Endothelial cell (in vitro differentiated cells): Measurements from ENCODE around the gene MT1HL1. TPM values are rescaled to one million over a fixed set of nuclear protein-coding genes. Genes with fewer than 3 reads are reported as not detected.

ENCODE experiments used
- DNase-seq: peaks from one replicate; pipeline ENCODE4 v3.0.0; 2021; ENCODE audit warnings: low spot score
- H3K27ac Mint-ChIP-seq: one replicate; pipeline ENCODE4 v1.8.0; 2021; ENCODE audit warnings: mixed read lengths, inconsistent platforms; ENCODE audit not compliant: unreplicated experiment
- H3K27me3 Mint-ChIP-seq: one replicate; pipeline ENCODE4 v1.8.0; 2021; ENCODE audit warnings: mild to moderate bottlenecking, moderate library complexity, mixed read lengths, inconsistent platforms; ENCODE audit not compliant: unreplicated experiment
- H3K36me3 Mint-ChIP-seq: one replicate; pipeline ENCODE4 v1.8.0; 2021; ENCODE audit warnings: mild to moderate bottlenecking, low read depth, mixed read lengths, inconsistent platforms; ENCODE audit not compliant: unreplicated experiment
- H3K4me1 Mint-ChIP-seq: one replicate; pipeline ENCODE4 v1.8.0; 2021; ENCODE audit warnings: mild to moderate bottlenecking, mixed read lengths, inconsistent platforms; ENCODE audit not compliant: unreplicated experiment
- H3K4me3 Mint-ChIP-seq: one replicate; pipeline ENCODE4 v1.8.0; 2021; ENCODE audit warnings: mild to moderate bottlenecking, mixed read lengths, inconsistent platforms; ENCODE audit not compliant: unreplicated experiment
- H3K9me3 Mint-ChIP-seq: one replicate; pipeline ENCODE4 v1.8.0; 2021; ENCODE audit warnings: mixed read lengths, inconsistent platforms; ENCODE audit not compliant: unreplicated experiment
- total RNA-seq: library from RNA; stranded (reverse); fragmentation: NEBNext Ultra II Directional; extraction: Animal tissue kit (Norgen Biotek cat#: 25700); gene quantifications from one replicate; pipeline ENCODE4 v1.2.1, GENCODE V29; 2021; ENCODE audit not compliant: unreplicated experiment
- TF ChIP-seq, protein P1 (sequence below): fragments of 200-600 bp; sonication (generic); IDR thresholded peaks from one replicate; pipeline ENCODE4 v1.5.0; 2021; ENCODE audit warnings: antibody characterized with exemption; ENCODE audit not compliant: unreplicated experiment

The MT1HL1 gene
- total RNA-seq, 1 donor from 2014 or later = not detected

DNA sequence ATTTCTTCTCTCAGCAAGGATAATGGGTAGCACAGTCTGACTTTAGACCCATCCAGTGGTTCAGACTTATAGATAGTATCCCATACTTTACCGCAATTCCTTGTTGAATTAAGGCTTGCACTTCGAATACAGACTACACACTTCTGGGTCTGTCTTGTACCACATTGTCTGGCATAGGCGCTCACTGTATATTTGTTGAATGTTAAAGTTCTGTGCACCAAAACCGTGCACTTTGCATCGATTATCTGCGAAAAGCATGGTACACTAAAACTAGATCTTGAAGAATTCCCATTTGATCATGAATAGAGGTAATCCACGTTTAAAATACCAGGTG, 37.2 kb upstream of the MT1HL1 start:
- no peak for DNase-seq
- Mint-ChIP-seq H3K4me1 (peaks cover 11% of the 10 kb centered on the region), H3K9me3 (no peaks in the 10 kb centered on the region), H3K4me3 (peak overlapping the region; percentile 92), H3K36me3 (peaks cover 10% of the 10 kb centered on the region), H3K27me3 (peaks cover 16% of the 10 kb centered on the region), H3K27ac (peak overlapping the region; percentile 45)
- TF ChIP-seq, protein P1, sequence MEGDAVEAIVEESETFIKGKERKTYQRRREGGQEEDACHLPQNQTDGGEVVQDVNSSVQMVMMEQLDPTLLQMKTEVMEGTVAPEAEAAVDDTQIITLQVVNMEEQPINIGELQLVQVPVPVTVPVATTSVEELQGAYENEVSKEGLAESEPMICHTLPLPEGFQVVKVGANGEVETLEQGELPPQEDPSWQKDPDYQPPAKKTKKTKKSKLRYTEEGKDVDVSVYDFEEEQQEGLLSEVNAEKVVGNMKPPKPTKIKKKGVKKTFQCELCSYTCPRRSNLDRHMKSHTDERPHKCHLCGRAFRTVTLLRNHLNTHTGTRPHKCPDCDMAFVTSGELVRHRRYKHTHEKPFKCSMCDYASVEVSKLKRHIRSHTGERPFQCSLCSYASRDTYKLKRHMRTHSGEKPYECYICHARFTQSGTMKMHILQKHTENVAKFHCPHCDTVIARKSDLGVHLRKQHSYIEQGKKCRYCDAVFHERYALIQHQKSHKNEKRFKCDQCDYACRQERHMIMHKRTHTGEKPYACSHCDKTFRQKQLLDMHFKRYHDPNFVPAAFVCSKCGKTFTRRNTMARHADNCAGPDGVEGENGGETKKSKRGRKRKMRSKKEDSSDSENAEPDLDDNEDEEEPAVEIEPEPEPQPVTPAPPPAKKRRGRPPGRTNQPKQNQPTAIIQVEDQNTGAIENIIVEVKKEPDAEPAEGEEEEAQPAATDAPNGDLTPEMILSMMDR = no peak

DNA sequence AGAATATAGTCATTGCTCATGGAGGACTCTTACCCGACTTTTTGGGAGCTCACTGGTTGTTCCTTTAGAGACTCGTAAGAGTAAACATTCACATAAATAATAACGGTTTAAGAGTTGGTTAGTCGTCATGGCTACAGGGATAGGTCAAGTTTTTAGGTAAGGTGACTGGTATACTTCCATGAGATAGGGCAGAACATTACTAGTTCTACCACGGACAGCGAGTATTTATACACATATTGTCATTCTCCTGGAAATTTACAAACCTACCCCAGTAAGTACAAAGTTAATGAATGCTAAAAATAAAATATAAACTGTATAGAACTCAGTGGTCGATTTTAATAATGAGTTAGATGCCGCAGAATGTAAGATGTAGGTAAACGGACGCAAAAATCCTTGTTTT, 36.6 kb upstream of the MT1HL1 start:
- Mint-ChIP-seq H3K27me3 (peaks cover 16% of the 10 kb centered on the region), H3K27ac (no peak overlapping the region), H3K4me1 (peaks cover 11% of the 10 kb centered on the region), H3K36me3 (peaks cover 10% of the 10 kb centered on the region), H3K9me3 (no peaks in the 10 kb centered on the region), H3K4me3 (no peak overlapping the region)
- TF ChIP-seq, protein P1 = no peak
- DNase-seq = no peak

DNA sequence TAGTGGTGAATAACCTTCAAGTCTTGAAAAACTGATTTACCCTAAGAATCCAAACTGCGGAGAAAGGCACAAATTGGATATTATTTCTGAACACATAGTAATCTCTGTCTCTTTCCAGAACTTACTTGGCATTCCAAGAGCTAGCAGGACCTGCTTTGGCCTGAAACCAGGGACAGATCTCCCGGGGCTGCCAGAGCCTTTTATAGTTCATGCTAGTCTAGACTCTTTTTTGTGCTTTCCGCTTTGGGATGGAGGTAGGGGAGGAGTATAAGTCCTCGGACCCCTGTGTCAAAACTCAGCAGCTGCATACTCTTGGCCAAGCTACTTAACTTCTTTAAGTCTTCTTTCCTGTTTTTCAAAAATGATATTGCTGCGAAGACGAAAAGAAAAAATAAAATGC, 34.0 kb upstream of the MT1HL1 start:
- Mint-ChIP-seq H3K9me3 (no peaks in the 10 kb centered on the region), H3K27ac (no peak overlapping the region), H3K36me3 (peaks cover 4% of the 10 kb centered on the region), H3K4me1 (peaks cover 5% of the 10 kb centered on the region), H3K4me3 (no peak overlapping the region), H3K27me3 (peaks cover 8% of the 10 kb centered on the region)
- TF ChIP-seq, protein P1 = no peak
- DNase-seq = no peak

DNA sequence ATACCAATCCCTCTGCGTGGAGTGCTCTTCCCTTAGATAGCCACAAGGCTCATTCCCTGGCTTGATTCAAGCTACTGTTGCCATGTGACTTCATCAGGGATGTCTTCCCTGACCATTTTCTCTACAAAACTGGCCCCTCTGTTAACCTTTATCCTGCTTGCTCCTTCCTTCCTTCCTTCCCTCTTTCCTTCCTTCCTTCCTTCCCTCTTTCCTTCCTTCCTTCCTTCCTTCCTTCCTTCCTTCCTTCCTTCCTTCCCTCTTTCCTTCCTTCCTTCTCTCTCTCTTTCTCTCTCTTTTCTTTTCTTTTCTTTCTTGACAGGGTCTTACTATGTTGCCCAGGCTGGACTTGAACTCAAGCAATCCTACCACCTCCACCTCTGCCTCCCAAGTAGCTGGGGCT, 31.5 kb upstream of the MT1HL1 start:
- TF ChIP-seq, protein P1 = no peak
- H3K4me1 Mint-ChIP-seq = no peaks in the 10 kb centered on the region
- H3K27ac Mint-ChIP-seq = no peak overlapping the region
- H3K9me3 Mint-ChIP-seq = no peaks in the 10 kb centered on the region
- DNase-seq = no peak
- no peaks in the 10 kb centered on the region for H3K36me3 Mint-ChIP-seq
- peaks cover 3% of the 10 kb centered on the region for H3K27me3 Mint-ChIP-seq
- no peak overlapping the region for H3K4me3 Mint-ChIP-seq

DNA sequence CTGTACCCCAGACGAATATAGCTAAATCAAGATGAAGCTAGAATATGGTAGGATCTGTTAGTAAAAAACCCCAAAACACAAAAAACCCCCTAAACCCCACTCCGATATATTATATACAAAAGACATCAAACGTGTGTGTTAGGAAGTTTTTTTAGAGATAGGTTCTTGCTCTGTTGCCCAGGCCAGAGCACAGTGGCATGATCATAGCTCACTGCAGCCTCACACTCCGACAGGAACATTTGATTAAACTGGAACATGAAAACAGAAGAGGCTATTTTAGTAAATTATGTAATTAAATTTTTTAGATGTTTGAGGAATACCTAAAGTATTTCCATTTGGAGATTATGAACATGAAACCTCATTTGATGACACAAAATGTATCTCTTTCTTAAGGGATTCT, 29.6 kb upstream of the MT1HL1 start:
- no peaks in the 10 kb centered on the region for H3K36me3 Mint-ChIP-seq
- H3K9me3 Mint-ChIP-seq = no peaks in the 10 kb centered on the region
- DNase-seq = no peak
- peaks cover 3% of the 10 kb centered on the region for H3K27me3 Mint-ChIP-seq
- H3K27ac Mint-ChIP-seq = no peak overlapping the region
- TF ChIP-seq, protein P1 = no peak
- no peak overlapping the region for H3K4me3 Mint-ChIP-seq
- no peaks in the 10 kb centered on the region for H3K4me1 Mint-ChIP-seq
